ENCODE data around the gene RPS6KB1. TPM values are rescaled to one million over a fixed set of nuclear protein-coding genes. Genes with fewer than 3 reads are reported as not detected.

RPS6KB1 gene
- total RNA-seq: 38.6 and 40.1 TPM in 2 replicates
- long read RNA-seq, full-length matches to known transcripts: 146 of 178 reads
- long read RNA-seq, partial matches to known transcripts: 4 of 178 reads
- long read RNA-seq, other reads (novel, unspliced or antisense): 28 of 178 reads

DNA sequence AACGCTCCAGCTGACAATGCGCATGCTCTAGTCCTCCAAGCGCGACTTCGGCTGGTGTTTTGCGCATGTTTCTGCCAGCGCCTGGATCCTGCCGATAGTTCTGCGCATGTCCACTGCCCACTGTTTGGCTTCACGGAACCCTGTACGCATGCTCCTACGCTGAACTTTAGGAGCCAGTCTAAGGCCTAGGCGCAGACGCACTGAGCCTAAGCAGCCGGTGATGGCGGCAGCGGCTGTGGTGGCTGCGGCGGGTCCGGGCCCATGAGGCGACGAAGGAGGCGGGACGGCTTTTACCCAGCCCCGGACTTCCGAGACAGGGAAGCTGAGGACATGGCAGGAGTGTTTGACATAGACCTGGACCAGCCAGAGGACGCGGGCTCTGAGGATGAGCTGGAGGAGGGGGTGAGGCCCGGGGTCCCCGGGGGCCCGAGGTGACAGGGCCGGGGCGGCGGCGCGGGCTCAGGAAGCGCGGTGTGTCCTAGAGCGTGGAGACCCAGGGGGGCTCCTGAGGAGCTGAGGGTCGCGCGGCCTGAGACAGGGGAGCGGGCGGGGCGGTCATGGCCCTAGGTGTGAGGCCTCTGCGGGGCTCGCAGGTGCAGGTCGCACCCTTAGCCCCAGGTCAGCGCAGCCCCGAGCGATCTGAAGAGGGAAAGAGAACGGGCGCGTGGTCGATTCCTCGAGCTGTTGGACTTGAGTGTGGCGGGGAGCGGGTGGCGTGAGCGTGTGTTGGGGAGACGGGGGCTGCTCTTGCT is at the start of gene RPS6KB1, which contains the start of gene TUBD1:
RPS6KB1 (plus strand) TSS at position 198 of the 752 bp plus-strand sequence; CDS start at position 262, 64 bp downstream.
TUBD1 (minus strand) TSS at position 20 of the 752 bp plus-strand sequence. CDS start 1,941 bp downstream, outside the sequence.
- Mint-ChIP-seq H3K4me3 (ENCODE audit: unreplicated experiment) (peak within 1 kb of the TSS; percentile 99), H3K27me3 (ENCODE audit: unreplicated experiment) (no peaks in the 10 kb centered on the region), H3K9me3 (ENCODE audit: unreplicated experiment) (no peaks in the 10 kb centered on the region), H3K4me1 (ENCODE audit: unreplicated experiment) (peaks cover 32% of the 10 kb centered on the region), H3K36me3 (ENCODE audit: unreplicated experiment) (peaks cover 4% of the 10 kb centered on the region), H3K27ac (ENCODE audit: unreplicated experiment) (peak within 1 kb of the TSS; percentile 96)
- TF ChIP-seq, protein P1, sequence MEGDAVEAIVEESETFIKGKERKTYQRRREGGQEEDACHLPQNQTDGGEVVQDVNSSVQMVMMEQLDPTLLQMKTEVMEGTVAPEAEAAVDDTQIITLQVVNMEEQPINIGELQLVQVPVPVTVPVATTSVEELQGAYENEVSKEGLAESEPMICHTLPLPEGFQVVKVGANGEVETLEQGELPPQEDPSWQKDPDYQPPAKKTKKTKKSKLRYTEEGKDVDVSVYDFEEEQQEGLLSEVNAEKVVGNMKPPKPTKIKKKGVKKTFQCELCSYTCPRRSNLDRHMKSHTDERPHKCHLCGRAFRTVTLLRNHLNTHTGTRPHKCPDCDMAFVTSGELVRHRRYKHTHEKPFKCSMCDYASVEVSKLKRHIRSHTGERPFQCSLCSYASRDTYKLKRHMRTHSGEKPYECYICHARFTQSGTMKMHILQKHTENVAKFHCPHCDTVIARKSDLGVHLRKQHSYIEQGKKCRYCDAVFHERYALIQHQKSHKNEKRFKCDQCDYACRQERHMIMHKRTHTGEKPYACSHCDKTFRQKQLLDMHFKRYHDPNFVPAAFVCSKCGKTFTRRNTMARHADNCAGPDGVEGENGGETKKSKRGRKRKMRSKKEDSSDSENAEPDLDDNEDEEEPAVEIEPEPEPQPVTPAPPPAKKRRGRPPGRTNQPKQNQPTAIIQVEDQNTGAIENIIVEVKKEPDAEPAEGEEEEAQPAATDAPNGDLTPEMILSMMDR (IDR thresholded peaks at IDR 0.05): no peak
- DNase-seq (ENCODE audit: extremely low spot score, unreplicated experiment): peak; percentile 99

DNA sequence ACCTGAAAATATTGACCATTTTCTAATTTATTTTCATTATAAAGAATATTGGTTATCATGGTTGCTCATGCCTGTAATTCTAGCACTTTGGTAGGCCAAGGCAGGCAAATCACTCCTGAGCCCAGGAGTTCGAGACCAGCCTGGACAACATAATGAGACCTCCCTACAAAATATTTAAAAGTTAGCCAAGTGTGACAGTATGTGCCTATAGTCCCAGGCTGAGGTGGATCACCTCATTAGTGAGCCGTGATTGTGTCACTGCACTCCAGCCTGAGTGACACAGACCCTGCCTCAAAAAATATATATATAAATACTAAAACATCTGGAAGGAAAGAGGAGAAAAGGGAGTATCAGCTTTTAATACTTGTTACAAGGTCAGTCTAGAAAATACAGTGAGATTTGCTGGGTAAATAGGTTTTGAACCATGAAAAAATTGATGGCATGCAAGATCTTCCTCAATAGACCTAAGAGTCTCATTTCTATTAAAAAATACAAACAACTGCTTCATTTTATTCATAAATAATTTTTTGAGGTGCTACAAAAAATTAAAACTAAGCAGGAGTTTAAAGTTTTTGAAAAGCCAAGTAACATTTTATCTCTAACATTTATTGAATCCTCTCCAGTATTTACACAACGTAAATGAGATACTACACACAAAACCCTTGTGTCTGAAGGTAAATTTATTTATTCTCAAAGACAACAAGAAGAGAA is 47.9 kb upstream of the RPS6KB1 start:
- H3K4me1 Mint-ChIP-seq (ENCODE audit: unreplicated experiment): peaks cover 75% of the 10 kb centered on the region
- H3K27ac Mint-ChIP-seq (ENCODE audit: unreplicated experiment): peak overlapping the region; percentile 100
- no peak for DNase-seq (ENCODE audit: extremely low spot score, unreplicated experiment)
- H3K36me3 Mint-ChIP-seq (ENCODE audit: unreplicated experiment): peaks cover 22% of the 10 kb centered on the region
- TF ChIP-seq, protein P1 (IDR thresholded peaks at IDR 0.05): no peak
- no peaks in the 10 kb centered on the region for H3K27me3 Mint-ChIP-seq (ENCODE audit: unreplicated experiment)
- H3K9me3 Mint-ChIP-seq (ENCODE audit: unreplicated experiment): no peaks in the 10 kb centered on the region
- no peak overlapping the region for H3K4me3 Mint-ChIP-seq (ENCODE audit: unreplicated experiment)

DNA sequence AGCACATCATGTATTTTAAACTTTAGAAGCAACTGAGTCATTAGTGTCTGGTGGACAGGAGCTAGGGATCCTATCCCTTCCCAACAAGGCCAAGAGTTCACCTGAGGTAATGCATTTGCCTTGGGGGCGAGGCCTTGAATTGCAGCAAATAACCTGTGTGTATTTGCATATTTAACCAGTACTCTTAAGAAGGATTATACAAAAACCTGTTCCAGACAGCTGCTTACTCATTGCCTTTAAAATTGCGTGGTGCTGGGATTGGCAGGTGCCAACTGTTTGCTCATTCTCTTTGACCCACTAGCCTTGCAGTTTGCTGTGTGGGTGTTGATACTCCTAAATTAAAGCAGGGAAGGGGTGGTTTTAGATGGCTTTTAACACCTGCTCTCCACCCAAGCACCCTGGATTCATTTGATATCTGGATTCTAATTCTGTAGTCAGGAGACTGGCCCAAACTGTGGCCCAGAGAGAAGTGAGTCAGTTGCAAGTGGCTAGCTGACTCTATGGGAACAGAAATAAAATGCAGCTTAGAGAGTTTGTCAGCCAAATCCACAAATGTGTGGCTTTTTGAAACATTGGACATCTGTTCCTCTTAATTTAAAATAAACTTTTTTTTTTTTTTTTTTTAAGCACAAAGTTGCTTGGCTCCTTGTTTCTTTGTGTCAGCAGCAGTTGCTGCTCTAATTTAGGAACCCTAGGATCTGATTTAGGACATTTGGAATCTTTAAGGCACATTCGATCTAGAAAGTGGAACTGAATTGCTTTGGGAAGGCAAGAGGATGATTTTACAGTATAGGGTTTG is 47.1 kb upstream of the RPS6KB1 start:
- Mint-ChIP-seq H3K27ac (ENCODE audit: unreplicated experiment) (peak overlapping the region; percentile 100), H3K4me3 (ENCODE audit: unreplicated experiment) (no peak overlapping the region), H3K36me3 (ENCODE audit: unreplicated experiment) (peaks cover 14% of the 10 kb centered on the region), H3K4me1 (ENCODE audit: unreplicated experiment) (peaks cover 79% of the 10 kb centered on the region), H3K9me3 (ENCODE audit: unreplicated experiment) (no peaks in the 10 kb centered on the region), H3K27me3 (ENCODE audit: unreplicated experiment) (no peaks in the 10 kb centered on the region)
- TF ChIP-seq, protein P1 (IDR thresholded peaks at IDR 0.05): no peak
- DNase-seq (ENCODE audit: extremely low spot score, unreplicated experiment): no peak

DNA sequence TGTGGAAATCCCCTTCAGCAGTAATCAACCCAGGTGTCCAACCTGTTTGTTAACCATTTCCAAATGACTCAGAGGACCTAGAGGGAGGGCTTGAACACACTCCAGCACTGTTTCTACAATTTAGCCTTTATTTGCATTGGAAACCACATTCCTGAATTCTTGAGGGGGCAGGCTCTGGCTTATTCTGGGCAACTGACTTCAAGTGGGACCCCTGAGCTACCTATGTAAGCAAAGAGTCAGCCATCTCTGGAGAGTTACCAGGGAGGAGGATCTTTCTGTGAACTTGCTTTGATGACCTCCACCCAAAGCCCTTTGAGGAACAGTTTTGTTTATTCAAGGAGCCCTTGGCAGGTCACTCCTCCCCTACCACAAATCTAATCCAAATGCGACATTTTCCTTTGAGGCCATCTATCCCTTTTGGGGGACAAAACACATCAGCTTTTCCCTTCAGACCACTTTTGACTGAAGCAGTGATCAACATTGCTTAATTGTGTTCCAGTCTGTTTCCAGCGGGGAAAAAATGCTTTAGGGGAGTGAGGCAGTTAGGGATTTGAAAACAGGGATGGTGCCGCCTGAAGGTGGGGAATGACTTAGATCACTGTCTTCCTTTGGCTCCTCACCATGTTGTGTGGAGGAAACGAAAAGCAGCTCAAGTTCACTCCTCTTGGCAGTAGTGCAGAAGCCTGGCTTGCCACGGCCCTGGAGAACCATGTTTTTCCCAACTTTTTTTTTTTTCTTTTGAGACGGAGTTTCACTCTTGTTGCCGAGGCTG is 46.3 kb upstream of the RPS6KB1 start:
- peaks cover 80% of the 10 kb centered on the region for H3K4me1 Mint-ChIP-seq (ENCODE audit: unreplicated experiment)
- H3K4me3 Mint-ChIP-seq (ENCODE audit: unreplicated experiment): no peak overlapping the region
- DNase-seq (ENCODE audit: extremely low spot score, unreplicated experiment): no peak
- no peaks in the 10 kb centered on the region for H3K9me3 Mint-ChIP-seq (ENCODE audit: unreplicated experiment)
- TF ChIP-seq, protein P1 (IDR thresholded peaks at IDR 0.05): no peak
- H3K27ac Mint-ChIP-seq (ENCODE audit: unreplicated experiment): peak overlapping the region; percentile 100
- peaks cover 6% of the 10 kb centered on the region for H3K36me3 Mint-ChIP-seq (ENCODE audit: unreplicated experiment)
- no peaks in the 10 kb centered on the region for H3K27me3 Mint-ChIP-seq (ENCODE audit: unreplicated experiment)
